Mesendoderm (in vitro differentiated cells): ENCODE results near the gene CCDC141.

Source experiments
- DNase-seq: peaks from one replicate; pipeline ENCODE4 v3.0.0; 2013
- H2AK5ac ChIP-seq: 2 replicates; pipeline ENCODE4 v1.6.1; 2013; ENCODE audit warnings: low read length, inconsistent platforms
- H2BK120ac ChIP-seq: 2 replicates; pipeline ENCODE4 v1.6.1; 2013; ENCODE audit warnings: low read depth, mild to moderate bottlenecking, low read length, moderate library complexity, mixed read lengths
- H2BK15ac ChIP-seq: replicated peaks from 2 replicates; pipeline ENCODE4 v1.6.1; 2013; ENCODE audit warnings: low read depth, mild to moderate bottlenecking, moderate library complexity
- H2BK5ac ChIP-seq: 2 replicates; pipeline ENCODE4 v1.6.1; 2013; ENCODE audit warnings: low read length, inconsistent platforms
- H3K18ac ChIP-seq: 2 replicates; pipeline ENCODE4 v1.6.1; 2013; ENCODE audit warnings: mild to moderate bottlenecking, low read length, mixed read lengths
- H3K23ac ChIP-seq: one replicate; pipeline ENCODE4 v1.6.1; 2013; ENCODE audit warnings: low read length
- H3K27ac ChIP-seq: 2 replicates; pipeline ENCODE4 v1.5.1; 2013; ENCODE audit warnings: low read depth, mild to moderate bottlenecking, inconsistent platforms, low read length, moderate library complexity
- H3K27me3 ChIP-seq: 2 replicates; pipeline ENCODE4 v1.6.1; 2013; ENCODE audit warnings: low read length, control low read depth, mild to moderate bottlenecking, inconsistent platforms; ENCODE audit not compliant: insufficient read depth, poor library complexity
- H3K36me3 ChIP-seq: 2 replicates; pipeline ENCODE4 v1.6.1; 2013; ENCODE audit warnings: low read length, inconsistent platforms; ENCODE audit not compliant: control insufficient read depth, insufficient read depth
- H3K4ac ChIP-seq: one replicate; pipeline ENCODE4 v1.6.1; 2013; ENCODE audit warnings: low read depth, mild to moderate bottlenecking, low read length, moderate library complexity
- H3K4me1 ChIP-seq: 2 replicates; pipeline ENCODE4 v1.6.1; 2013; ENCODE audit warnings: low read depth, low read length, inconsistent platforms; ENCODE audit not compliant: control insufficient read depth
- H3K4me2 ChIP-seq: 2 replicates; pipeline ENCODE4 v1.6.1; 2013; ENCODE audit warnings: low read length
- H3K4me3 ChIP-seq: 2 replicates; pipeline ENCODE4 v1.5.1; 2013; ENCODE audit warnings: mild to moderate bottlenecking, low read length
- H3K56ac ChIP-seq: one replicate; pipeline ENCODE4 v1.6.1; 2013; ENCODE audit warnings: low read length
- H3K79me1 ChIP-seq: 2 replicates; pipeline ENCODE4 v1.6.1; 2013; ENCODE audit warnings: low read length, inconsistent platforms
- H3K79me2 ChIP-seq: 2 replicates; pipeline ENCODE4 v1.6.1; 2013; ENCODE audit warnings: mild to moderate bottlenecking, low read length; ENCODE audit not compliant: control insufficient read depth, insufficient read depth
- H3K9ac ChIP-seq: 2 replicates; pipeline ENCODE4 v1.6.1; 2013; ENCODE audit warnings: low read length, inconsistent platforms
- H4K5ac ChIP-seq: one replicate; pipeline ENCODE4 v1.6.1; 2013; ENCODE audit warnings: low read length
- H4K8ac ChIP-seq: one replicate; pipeline ENCODE4 v1.6.1; 2013; ENCODE audit warnings: low read depth, mild to moderate bottlenecking, control low read depth, low read length, moderate library complexity
- WGBS: extraction: QIAGEN DNeasy Blood & Tissue Kit; methylation state at CpG from one replicate; pipeline ENCODE4 v1.1.7; 2013; ENCODE audit warnings: low lambda C conversion rate, missing lambda C conversion rate; ENCODE audit not compliant: insufficient coverage; ENCODE audit errors: extremely low coverage; 5-methylcytosine and 5-hydroxymethylcytosine counted together

The CCDC141 gene

GRCh38 chr2:178954049-178954448 is 95.9 kb downstream of the CCDC141 start:
- Histone ChIP-seq H2AK5ac (no peak overlapping the region), H3K9ac (no peak overlapping the region), H3K36me3 (no peaks in the 10 kb centered on the region), H3K4me3 (no peak overlapping the region), H3K56ac (no peak overlapping the region), H3K23ac (no peak overlapping the region), H3K79me1 (no peaks in the 10 kb centered on the region), H3K4me1 (no peaks in the 10 kb centered on the region), H2BK5ac (no peak overlapping the region), H3K79me2 (no peaks in the 10 kb centered on the region), H3K4ac (no peak overlapping the region), H3K4me2 (no peak overlapping the region), H3K27me3 (no peaks in the 10 kb centered on the region), H4K8ac (no peak overlapping the region), H2BK15ac (no peak overlapping the region), H2BK120ac (no peak overlapping the region), H4K5ac (no peak overlapping the region), H3K18ac (no peak overlapping the region), H3K27ac (no peak overlapping the region)
- WGBS, result no CpG with 5 or more reads among the region's 4 CpGs
- no peak for DNase-seq

GRCh38 chr2:178951266-178952006 is 98.5 kb downstream of the CCDC141 start:
- Histone ChIP-seq H3K4me3 (no peak overlapping the region), H3K27ac (no peak overlapping the region), H3K4me1 (no peaks in the 10 kb centered on the region), H2BK15ac (no peak overlapping the region), H3K36me3 (no peaks in the 10 kb centered on the region), H2AK5ac (no peak overlapping the region), H3K9ac (no peak overlapping the region), H3K18ac (no peak overlapping the region), H3K4me2 (no peak overlapping the region), H3K4ac (no peak overlapping the region), H4K5ac (no peak overlapping the region), H3K23ac (no peak overlapping the region), H3K27me3 (no peaks in the 10 kb centered on the region), H2BK5ac (no peak overlapping the region), H3K79me2 (no peaks in the 10 kb centered on the region), H3K79me1 (no peaks in the 10 kb centered on the region), H3K56ac (no peak overlapping the region), H4K8ac (no peak overlapping the region), H2BK120ac (no peak overlapping the region)
- WGBS, result no CpG with 5 or more reads among the region's 5 CpGs
- DNase-seq, result no peak

GRCh38 chr2:178949584-178949983 is 100.4 kb downstream of the CCDC141 start:
- no peaks in the 10 kb centered on the region for H3K36me3 ChIP-seq
- H3K56ac ChIP-seq, result no peak overlapping the region
- no peak overlapping the region for H3K4me2 ChIP-seq
- no peak overlapping the region for H3K9ac ChIP-seq
- WGBS, result no CpG with 5 or more reads among the region's 4 CpGs
- no peak for DNase-seq
- H3K79me1 ChIP-seq, result no peaks in the 10 kb centered on the region
- no peak overlapping the region for H3K27ac ChIP-seq
- H3K4me3 ChIP-seq, result no peak overlapping the region
- no peak overlapping the region for H2BK120ac ChIP-seq
- no peak overlapping the region for H2AK5ac ChIP-seq
- H3K23ac ChIP-seq, result no peak overlapping the region
- no peaks in the 10 kb centered on the region for H3K79me2 ChIP-seq
- no peak overlapping the region for H3K4ac ChIP-seq
- H3K27me3 ChIP-seq, result no peaks in the 10 kb centered on the region
- no peak overlapping the region for H4K8ac ChIP-seq
- H2BK15ac ChIP-seq, result no peak overlapping the region
- no peak overlapping the region for H3K18ac ChIP-seq
- no peak overlapping the region for H4K5ac ChIP-seq
- H2BK5ac ChIP-seq, result no peak overlapping the region
- no peaks in the 10 kb centered on the region for H3K4me1 ChIP-seq

- Histone ChIP-seq H3K4me3 (no peak overlapping the region), H4K5ac (no peak overlapping the region), H4K8ac (no peak overlapping the region), H3K27me3 (no peaks in the 10 kb centered on the region), H3K56ac (no peak overlapping the region), H3K79me2 (no peaks in the 10 kb centered on the region), H2BK120ac (no peak overlapping the region), H3K79me1 (no peaks in the 10 kb centered on the region), H3K18ac (no peak overlapping the region), H3K4me1 (no peaks in the 10 kb centered on the region), H3K23ac (no peak overlapping the region), H3K27ac (no peak overlapping the region), H2AK5ac (no peak overlapping the region), H3K9ac (no peak overlapping the region), H2BK15ac (no peak overlapping the region), H3K36me3 (no peaks in the 10 kb centered on the region), H3K4me2 (no peak overlapping the region), H3K4ac (no peak overlapping the region), H2BK5ac (no peak overlapping the region)
- peak; percentile 9 for DNase-seq
- no CpG with 5 or more reads among the region's 2 CpGs for WGBS
Observed at GRCh38 chr2:178949151-178949550, 100.8 kb downstream of the CCDC141 start.

GRCh38 chr2:178947006-178947405 is 102.9 kb downstream of the CCDC141 start:
- H3K9ac ChIP-seq, result no peak overlapping the region
- no peaks in the 10 kb centered on the region for H3K79me1 ChIP-seq
- H3K4me2 ChIP-seq, result no peak overlapping the region
- no peak overlapping the region for H3K56ac ChIP-seq
- no peaks in the 10 kb centered on the region for H3K79me2 ChIP-seq
- WGBS, result no CpG with 5 or more reads among the region's 3 CpGs
- H2AK5ac ChIP-seq, result no peak overlapping the region
- no peaks in the 10 kb centered on the region for H3K27me3 ChIP-seq
- H2BK5ac ChIP-seq, result no peak overlapping the region
- DNase-seq, result no peak
- no peaks in the 10 kb centered on the region for H3K4me1 ChIP-seq
- no peak overlapping the region for H3K4ac ChIP-seq
- no peak overlapping the region for H3K23ac ChIP-seq
- no peak overlapping the region for H4K8ac ChIP-seq
- H3K4me3 ChIP-seq, result no peak overlapping the region
- no peak overlapping the region for H4K5ac ChIP-seq
- H2BK15ac ChIP-seq, result no peak overlapping the region
- H2BK120ac ChIP-seq, result no peak overlapping the region
- H3K18ac ChIP-seq, result no peak overlapping the region
- H3K27ac ChIP-seq, result no peak overlapping the region
- H3K36me3 ChIP-seq, result no peaks in the 10 kb centered on the region

- Histone ChIP-seq H3K18ac (no peak overlapping the region), H4K5ac (no peak overlapping the region), H3K23ac (no peak overlapping the region), H4K8ac (no peak overlapping the region), H3K4ac (no peak overlapping the region), H3K36me3 (no peaks in the 10 kb centered on the region), H3K27me3 (no peaks in the 10 kb centered on the region), H3K56ac (no peak overlapping the region), H2AK5ac (no peak overlapping the region), H2BK120ac (no peak overlapping the region), H3K4me1 (no peaks in the 10 kb centered on the region), H3K4me2 (no peak overlapping the region), H2BK15ac (no peak overlapping the region), H3K79me1 (no peaks in the 10 kb centered on the region), H3K79me2 (no peaks in the 10 kb centered on the region), H3K9ac (no peak overlapping the region), H3K4me3 (no peak overlapping the region), H3K27ac (no peak overlapping the region), H2BK5ac (no peak overlapping the region)
- WGBS, result no CpG with 5 or more reads among the region's 3 CpGs
- DNase-seq, result no peak
Observed at GRCh38 chr2:178946494-178946893, 103.4 kb downstream of the CCDC141 start.
